H9 (cell line): Measurements from ENCODE around the gene SCN4A. TPM values are rescaled to one million over a fixed set of nuclear protein-coding genes. Genes with fewer than 3 reads are reported as not detected.

Experiments used
- DNase-seq: peaks from one replicate; pipeline ENCODE4 v3.0.0-alpha.2; 2017
- H2AFZ ChIP-seq: one replicate; pipeline ENCODE4 v1.6.1; 2013; ENCODE audit warnings: mild to moderate bottlenecking, low read length, control low read depth, moderate library complexity
- H2AK5ac ChIP-seq: 2 replicates; pipeline ENCODE4 v1.6.1; 2013; ENCODE audit warnings: low read length, control low read depth, mixed read lengths; ENCODE audit not compliant: insufficient read length
- H2BK120ac ChIP-seq: one replicate; pipeline ENCODE4 v1.6.1; 2013; ENCODE audit warnings: low read depth, mild to moderate bottlenecking, low read length, control low read depth, inconsistent platforms; ENCODE audit not compliant: poor library complexity, severe bottlenecking
- H2BK12ac ChIP-seq: 2 replicates; pipeline ENCODE4 v1.6.1; 2013; ENCODE audit warnings: low read length, control low read depth, mixed read lengths, low read depth; ENCODE audit not compliant: insufficient read length
- H2BK15ac ChIP-seq: 2 replicates; pipeline ENCODE4 v1.6.1; 2013; ENCODE audit warnings: low read depth, low read length, control low read depth
- H2BK20ac ChIP-seq: one replicate; pipeline ENCODE4 v1.6.1; 2013; ENCODE audit warnings: low read depth, mild to moderate bottlenecking, low read length, control low read depth, inconsistent platforms; ENCODE audit not compliant: poor library complexity, severe bottlenecking
- H2BK5ac ChIP-seq: 2 replicates; pipeline ENCODE4 v1.6.1; 2013; ENCODE audit warnings: low read length, control low read depth, mixed read lengths; ENCODE audit not compliant: insufficient read length
- H3K14ac ChIP-seq: 2 replicates; pipeline ENCODE4 v1.6.1; 2013; ENCODE audit warnings: low read length, control low read depth; ENCODE audit not compliant: insufficient read depth
- H3K18ac ChIP-seq: 2 replicates; pipeline ENCODE4 v1.6.1; 2013; ENCODE audit warnings: low read depth, mild to moderate bottlenecking, mixed read lengths, low read length, control low read depth; ENCODE audit not compliant: insufficient read length
- H3K23ac ChIP-seq: 2 replicates; pipeline ENCODE4 v1.6.1; 2013; ENCODE audit warnings: low read length, control low read depth, mixed read lengths, low read depth; ENCODE audit not compliant: insufficient read length
- H3K23me2 ChIP-seq: 2 replicates; pipeline ENCODE4 v1.6.1; 2013; ENCODE audit warnings: low read depth, mild to moderate bottlenecking, mixed read lengths, low read length, control low read depth; ENCODE audit not compliant: insufficient read length, poor library complexity, severe bottlenecking
- H3K27ac ChIP-seq: 2 replicates; pipeline ENCODE4 v1.5.1; 2013; ENCODE audit warnings: low read length, control low read depth, mixed read lengths, low read depth; ENCODE audit not compliant: insufficient read length
- H3K27me3 ChIP-seq: 2 replicates; pipeline ENCODE4 v1.6.1; 2013; ENCODE audit warnings: low read length, control low read depth, inconsistent platforms; ENCODE audit not compliant: insufficient read depth
- H3K4ac ChIP-seq: 2 replicates; pipeline ENCODE4 v1.6.1; 2013; ENCODE audit warnings: low read depth, mild to moderate bottlenecking, control low read depth, inconsistent platforms, low read length, moderate library complexity
- H3K4me1 ChIP-seq: 2 replicates; pipeline ENCODE4 v1.6.1; 2013; ENCODE audit warnings: low read length, control low read depth, inconsistent platforms; ENCODE audit not compliant: insufficient read depth
- H3K4me2 ChIP-seq: 2 replicates; pipeline ENCODE4 v1.6.1; 2013; ENCODE audit warnings: low read length, control low read depth, mixed read lengths; ENCODE audit not compliant: insufficient read length, insufficient read depth
- H3K56ac ChIP-seq: 2 replicates; pipeline ENCODE4 v1.6.1; 2013; ENCODE audit warnings: low read depth, mild to moderate bottlenecking, mixed read lengths, low read length, control low read depth; ENCODE audit not compliant: insufficient read length
- H3K79me1 ChIP-seq: 2 replicates; pipeline ENCODE4 v1.6.1; 2013; ENCODE audit warnings: low read depth, mild to moderate bottlenecking, moderate library complexity, low read length, control low read depth, inconsistent platforms; ENCODE audit not compliant: insufficient read depth, poor library complexity, severe bottlenecking
- H3K79me2 ChIP-seq: 2 replicates; pipeline ENCODE4 v1.6.1; 2013; ENCODE audit warnings: low read length, control low read depth, inconsistent platforms; ENCODE audit not compliant: insufficient read depth
- H3K9ac ChIP-seq: 2 replicates; pipeline ENCODE4 v1.6.1; 2013; ENCODE audit warnings: low read length, control low read depth, mixed read lengths; ENCODE audit not compliant: insufficient read length; ENCODE audit errors: extremely low read depth
- H3K9me3 ChIP-seq: one replicate; pipeline ENCODE4 v1.6.1; 2013; ENCODE audit warnings: low read depth, low read length, inconsistent platforms; ENCODE audit not compliant: control insufficient read depth
- H3T11ph ChIP-seq: one replicate; pipeline ENCODE4 v1.6.1; 2013; ENCODE audit warnings: mild to moderate bottlenecking, low read length, control low read depth, inconsistent platforms
- H4K20me1 ChIP-seq: one replicate; pipeline ENCODE4 v1.6.1; 2013; ENCODE audit not compliant: control insufficient read depth, insufficient read length, insufficient read depth
- H4K5ac ChIP-seq: 2 replicates; pipeline ENCODE4 v1.6.1; 2013; ENCODE audit warnings: low read depth, mild to moderate bottlenecking, mixed read lengths, low read length, control low read depth; ENCODE audit not compliant: insufficient read length
- H4K8ac ChIP-seq: replicated peaks from 2 replicates; pipeline ENCODE4 v1.6.1; 2013; ENCODE audit warnings: low read length, control low read depth, mixed read lengths, low read depth; ENCODE audit not compliant: insufficient read length
- H4K91ac ChIP-seq: 2 replicates; pipeline ENCODE4 v1.6.1; 2013; ENCODE audit warnings: low read depth, mild to moderate bottlenecking, moderate library complexity, mixed read lengths, low read length, control low read depth; ENCODE audit not compliant: insufficient read length
- H3K27ac Mint-ChIP-seq, 3 experiments: 2 replicates in 2 of 3; 3 replicates in 1 of 3; pipeline ENCODE4 v1.8.0; 2020 to 2021; ENCODE audit warnings: mixed read lengths in 3 of 3, mild to moderate bottlenecking in 1 of 3, moderate library complexity in 1 of 3
- H3K27me3 Mint-ChIP-seq: 2 replicates; pipeline ENCODE4 v1.8.0; 2021; ENCODE audit warnings: low read depth, mild to moderate bottlenecking, moderate library complexity, mixed read lengths
- H3K36me3 Mint-ChIP-seq, 3 experiments: 2 replicates in 2 of 3; 3 replicates in 1 of 3; pipeline ENCODE4 v1.8.0; 2020 to 2021; ENCODE audit warnings: low read depth in 3 of 3, mixed read lengths in 3 of 3; ENCODE audit not compliant: insufficient read depth in 1 of 3
- H3K4me1 Mint-ChIP-seq, 2 experiments: 2 replicates each; pipeline ENCODE4 v1.8.0; 2020; ENCODE audit warnings: mixed read lengths in 2 of 2
- H3K4me3 Mint-ChIP-seq, 2 experiments: 2 replicates in 1 of 2; 3 replicates in 1 of 2; pipeline ENCODE4 v1.8.0; 2020 to 2021; ENCODE audit warnings: mild to moderate bottlenecking in 2 of 2, mixed read lengths in 2 of 2, moderate library complexity in 1 of 2
- H3K9me3 Mint-ChIP-seq, 2 experiments: 2 replicates in 1 of 2; 3 replicates in 1 of 2; pipeline ENCODE4 v1.8.0; 2020; ENCODE audit warnings: mild to moderate bottlenecking in 2 of 2, mixed read lengths in 2 of 2, moderate library complexity in 1 of 2
- WGBS: extraction: QIAGEN DNeasy Blood & Tissue Kit; methylation state at CpG from one replicate; pipeline ENCODE4 v1.1.7; 2013; ENCODE audit warnings: missing lambda C conversion rate, low lambda C conversion rate, mixed read lengths; ENCODE audit not compliant: insufficient read length; ENCODE audit errors: extremely low coverage; 5-methylcytosine and 5-hydroxymethylcytosine counted together
- total RNA-seq: library from RNA; stranded (reverse); gene quantifications from 2 replicates; pipeline ENCODE4 v1.2.1, GENCODE V29; 2021
- TF ChIP-seq, protein P1 (sequence below): fragments of 200-600 bp; sonication (generic); conservative IDR thresholded peaks from 3 replicates; pipeline ENCODE4 v1.8.0; 2021; ENCODE audit warnings: antibody characterized with exemption, mild to moderate bottlenecking

The SCN4A gene
- total RNA-seq, 1 experiment from 2014 or later: 5.8 TPM

DNA sequence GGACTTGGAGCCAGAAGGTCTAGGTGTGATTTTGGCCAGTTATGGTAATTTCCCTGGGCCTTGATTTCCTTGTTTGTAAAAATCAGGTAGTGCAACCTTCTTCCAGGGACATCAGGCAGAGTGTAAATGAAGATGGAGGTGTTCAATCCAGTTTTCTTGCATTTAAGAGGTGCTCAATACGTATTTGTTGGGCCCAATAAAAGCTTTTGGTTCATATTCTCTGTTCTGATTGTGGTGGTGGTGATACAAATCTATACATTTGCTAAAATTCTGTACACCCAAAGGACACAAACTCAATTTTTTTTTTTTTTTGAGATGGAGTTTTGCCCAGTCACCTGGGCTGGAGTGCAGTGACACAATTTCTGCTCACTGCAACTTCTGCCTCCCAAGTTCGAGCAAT is 46.6 kb downstream of the SCN4A start:
- H3K23ac ChIP-seq: no peak overlapping the region
- no peak overlapping the region for H4K8ac ChIP-seq
- H3K56ac ChIP-seq: no peak overlapping the region
- no peak overlapping the region for H3K4me3 Mint-ChIP-seq
- H3K79me2 ChIP-seq: no peaks in the 10 kb centered on the region
- no peak overlapping the region for H2AK5ac ChIP-seq
- H3K4me2 ChIP-seq: no peak overlapping the region
- no peaks in the 10 kb centered on the region for H3K27me3 ChIP-seq
- H2BK20ac ChIP-seq: no peak overlapping the region
- no peak overlapping the region for H3K4ac ChIP-seq
- no peak overlapping the region for H4K5ac ChIP-seq
- H2BK15ac ChIP-seq: no peak overlapping the region
- H3K27ac Mint-ChIP-seq: no peak overlapping the region
- TF ChIP-seq, protein P1, sequence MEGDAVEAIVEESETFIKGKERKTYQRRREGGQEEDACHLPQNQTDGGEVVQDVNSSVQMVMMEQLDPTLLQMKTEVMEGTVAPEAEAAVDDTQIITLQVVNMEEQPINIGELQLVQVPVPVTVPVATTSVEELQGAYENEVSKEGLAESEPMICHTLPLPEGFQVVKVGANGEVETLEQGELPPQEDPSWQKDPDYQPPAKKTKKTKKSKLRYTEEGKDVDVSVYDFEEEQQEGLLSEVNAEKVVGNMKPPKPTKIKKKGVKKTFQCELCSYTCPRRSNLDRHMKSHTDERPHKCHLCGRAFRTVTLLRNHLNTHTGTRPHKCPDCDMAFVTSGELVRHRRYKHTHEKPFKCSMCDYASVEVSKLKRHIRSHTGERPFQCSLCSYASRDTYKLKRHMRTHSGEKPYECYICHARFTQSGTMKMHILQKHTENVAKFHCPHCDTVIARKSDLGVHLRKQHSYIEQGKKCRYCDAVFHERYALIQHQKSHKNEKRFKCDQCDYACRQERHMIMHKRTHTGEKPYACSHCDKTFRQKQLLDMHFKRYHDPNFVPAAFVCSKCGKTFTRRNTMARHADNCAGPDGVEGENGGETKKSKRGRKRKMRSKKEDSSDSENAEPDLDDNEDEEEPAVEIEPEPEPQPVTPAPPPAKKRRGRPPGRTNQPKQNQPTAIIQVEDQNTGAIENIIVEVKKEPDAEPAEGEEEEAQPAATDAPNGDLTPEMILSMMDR: no peak
- H2AFZ ChIP-seq: no peak overlapping the region
- H2BK120ac ChIP-seq: no peak overlapping the region
- H3K18ac ChIP-seq: no peak overlapping the region
- no peaks in the 10 kb centered on the region for H4K20me1 ChIP-seq
- H3T11ph ChIP-seq: no peak overlapping the region
- no peak for DNase-seq
- no peak overlapping the region for H3K27ac ChIP-seq
- H3K9me3 Mint-ChIP-seq: no peaks in the 10 kb centered on the region
- no peaks in the 10 kb centered on the region for H3K23me2 ChIP-seq
- H3K4me1 Mint-ChIP-seq: peaks cover 6 to 8% of the 10 kb centered on the region in 2 experiments
- no peak overlapping the region for H2BK5ac ChIP-seq
- no peak overlapping the region for H4K91ac ChIP-seq
- no peaks in the 10 kb centered on the region for H3K9me3 ChIP-seq
- no peaks in the 10 kb centered on the region for H3K79me1 ChIP-seq
- no peak overlapping the region for H2BK12ac ChIP-seq
- no CpG with 5 or more reads among the region's 2 CpGs for WGBS
- no peaks in the 10 kb centered on the region for H3K4me1 ChIP-seq
- no peak overlapping the region for H3K14ac ChIP-seq
- H3K36me3 Mint-ChIP-seq: no peaks in the 10 kb centered on the region
- no peaks in the 10 kb centered on the region; the same call in 1 of the 2 replicates for H3K27me3 Mint-ChIP-seq
- no peak overlapping the region for H3K9ac ChIP-seq
